ENCODE data around the gene GDF15. TPM values are rescaled to one million over a fixed set of nuclear protein-coding genes. Genes with fewer than 3 reads are reported as not detected.
"Not testable (repeated sequence)": the region's sequence is repeated elsewhere in the genome, so short reads cannot be mapped to it uniquely, and the experiment has no call there.

GDF15 gene
- total and polyA plus RNA-seq, 8 donors = 15.7 to 180 (median 34.6) TPM

DNA sequence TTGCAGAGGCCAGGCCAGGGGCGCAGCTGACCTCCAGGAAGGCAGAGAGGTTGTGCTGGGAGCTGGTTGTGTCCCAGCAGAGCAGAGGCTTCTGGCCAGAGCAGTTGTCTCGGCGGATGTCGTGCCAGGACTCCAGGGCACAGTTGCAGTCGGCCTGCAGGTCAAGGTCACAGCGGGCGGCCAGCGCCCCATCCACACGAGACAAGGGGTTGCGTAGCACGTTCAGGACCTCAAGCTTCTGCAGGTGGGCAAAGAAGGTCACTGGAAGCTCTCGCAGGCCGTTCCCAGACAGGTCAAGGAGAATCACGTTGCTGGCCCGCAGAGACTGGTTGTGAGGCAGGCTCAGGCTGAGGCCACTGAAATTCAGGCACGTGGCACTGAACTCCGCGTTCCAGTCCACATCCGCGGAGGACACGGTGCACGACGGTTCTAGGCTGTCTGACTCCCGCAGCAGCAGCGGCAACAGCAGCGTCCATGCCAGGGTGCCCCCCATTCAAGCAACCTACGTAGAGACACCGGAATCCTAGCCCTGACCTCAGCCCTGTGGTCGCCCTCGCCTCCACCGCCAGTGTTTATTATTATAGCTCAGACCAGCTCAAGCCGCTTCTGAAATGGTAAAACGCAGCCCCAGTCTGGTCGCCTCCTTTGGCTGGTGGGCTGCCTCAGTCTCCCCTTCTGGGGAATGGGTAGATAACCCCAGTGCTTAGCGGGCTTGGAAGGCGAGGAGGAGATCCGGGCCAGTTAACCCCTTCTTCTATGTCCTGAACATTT is 10.7 kb downstream of the GDF15 start:
- DNase-seq = no peak
- H3K27ac ChIP-seq = peak overlapping the region in 1 of 2 donors; percentile 81
- peaks cover 0 to 16% of the 10 kb centered on the region in 2 donors for H3K36me3 ChIP-seq
- no peak for TF ChIP-seq CTCF (IDR thresholded peaks at IDR 0.05)
- peaks cover 0 to 80% of the 10 kb centered on the region in 2 donors for H3K4me1 ChIP-seq
- H3K4me3 ChIP-seq = peak overlapping the region in 1 of 2 donors; percentile 69
- H3K27me3 ChIP-seq = peaks cover 0 to 16% of the 10 kb centered on the region in 2 donors
- ATAC-seq = no peak
- intact Hi-C loops (cut with DNase I) = no loop called here
- no peaks in the 10 kb centered on the region for H3K9me3 ChIP-seq

GRCh38 chr19:18397242-18398202 is 11.6 kb downstream of the GDF15 start, which contains the start of gene LRRC25:
LRRC25 (minus strand) TSS chr19:18397622; CDS start chr19:18396963, 659 bp downstream.
- ATAC-seq (peak; percentile 50), DNase-seq (peak in 2 of 4 donors; percentile 84 to 90)
- Histone ChIP-seq H3K36me3 (peaks cover 0 to 14% of the 10 kb centered on the region in 2 donors), H3K4me3 (peak within 1 kb of the TSS in 1 of 2 donors; percentile 69), H3K9me3 (no peaks in the 10 kb centered on the region), H3K4me1 (peaks cover 0 to 79% of the 10 kb centered on the region in 2 donors), H3K27ac (peak within 1 kb of the TSS in 1 of 2 donors; percentile 81), H3K27me3 (peaks cover 0 to 16% of the 10 kb centered on the region in 2 donors)
- intact Hi-C loops (cut with DNase I) = no loop called here
- TF ChIP-seq CTCF (IDR thresholded peaks at IDR 0.05) = no peak

- Histone ChIP-seq H3K36me3 (peaks cover 0 to 14% of the 10 kb centered on the region in 2 donors), H3K4me3 (no peak overlapping the region), H3K4me1 (peaks cover 0 to 76% of the 10 kb centered on the region in 2 donors), H3K27ac (peak overlapping the region in 1 of 2 donors; percentile 81), H3K9me3 (no peaks in the 10 kb centered on the region), H3K27me3 (peaks cover 0 to 16% of the 10 kb centered on the region in 2 donors)
- ATAC-seq (peak; percentile 71), DNase-seq (peak in 1 of 4 donors; percentile 74)
- no peak for TF ChIP-seq CTCF (IDR thresholded peaks at IDR 0.05)
- intact Hi-C loops (cut with DNase I) = no loop called here
Measured at GRCh38 chr19:18399008-18399407, 13.1 kb downstream of the GDF15 start.

DNA sequence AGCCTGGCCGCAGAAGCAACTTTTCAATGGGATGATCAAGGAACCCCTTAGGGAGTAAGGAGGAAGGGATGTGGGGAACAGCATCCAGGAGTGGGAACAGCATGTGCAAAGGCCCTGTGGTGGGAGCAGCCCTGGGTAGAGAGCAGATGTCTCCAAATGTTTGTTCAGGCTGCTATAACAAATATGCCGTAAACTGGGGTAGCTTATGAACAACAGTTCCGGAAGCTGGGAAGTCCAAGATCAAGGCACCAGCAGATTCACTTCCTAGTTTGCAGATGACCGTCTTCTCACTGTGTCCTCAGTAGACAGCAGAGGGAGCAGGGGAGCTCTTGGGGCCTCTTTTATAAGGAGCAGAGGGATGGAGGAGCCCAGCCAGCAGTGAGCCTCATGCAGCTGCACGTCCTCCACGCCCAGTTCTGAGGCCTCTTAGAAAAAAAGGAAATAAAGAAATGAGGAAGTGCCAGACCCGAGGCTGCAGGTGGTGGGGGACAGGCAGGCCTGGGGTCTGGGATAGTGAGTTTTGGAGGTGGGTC is 15.7 kb downstream of the GDF15 start:
- ATAC-seq = peak; percentile 78
- no peak overlapping the region for H3K4me3 ChIP-seq
- peaks cover 0 to 13% of the 10 kb centered on the region in 2 donors for H3K27me3 ChIP-seq
- DNase-seq = peak in 2 of 4 donors; percentile 76 to 88
- peak overlapping the region in 1 of 2 donors; percentile 69 for H3K27ac ChIP-seq
- no peaks in the 10 kb centered on the region for H3K9me3 ChIP-seq
- H3K36me3 ChIP-seq = no peaks in the 10 kb centered on the region
- peak in 1 of 2 donors; percentile 21 for TF ChIP-seq CTCF (IDR thresholded peaks at IDR 0.05)
- H3K4me1 ChIP-seq = peaks cover 0 to 69% of the 10 kb centered on the region in 2 donors
- intact Hi-C loops (cut with DNase I) = loop anchor here in 1 of 2 donors (10.0 kb wide), 1 partner anchor 57 kb away; the partner anchor contains the start of gene PGPEP1

DNA sequence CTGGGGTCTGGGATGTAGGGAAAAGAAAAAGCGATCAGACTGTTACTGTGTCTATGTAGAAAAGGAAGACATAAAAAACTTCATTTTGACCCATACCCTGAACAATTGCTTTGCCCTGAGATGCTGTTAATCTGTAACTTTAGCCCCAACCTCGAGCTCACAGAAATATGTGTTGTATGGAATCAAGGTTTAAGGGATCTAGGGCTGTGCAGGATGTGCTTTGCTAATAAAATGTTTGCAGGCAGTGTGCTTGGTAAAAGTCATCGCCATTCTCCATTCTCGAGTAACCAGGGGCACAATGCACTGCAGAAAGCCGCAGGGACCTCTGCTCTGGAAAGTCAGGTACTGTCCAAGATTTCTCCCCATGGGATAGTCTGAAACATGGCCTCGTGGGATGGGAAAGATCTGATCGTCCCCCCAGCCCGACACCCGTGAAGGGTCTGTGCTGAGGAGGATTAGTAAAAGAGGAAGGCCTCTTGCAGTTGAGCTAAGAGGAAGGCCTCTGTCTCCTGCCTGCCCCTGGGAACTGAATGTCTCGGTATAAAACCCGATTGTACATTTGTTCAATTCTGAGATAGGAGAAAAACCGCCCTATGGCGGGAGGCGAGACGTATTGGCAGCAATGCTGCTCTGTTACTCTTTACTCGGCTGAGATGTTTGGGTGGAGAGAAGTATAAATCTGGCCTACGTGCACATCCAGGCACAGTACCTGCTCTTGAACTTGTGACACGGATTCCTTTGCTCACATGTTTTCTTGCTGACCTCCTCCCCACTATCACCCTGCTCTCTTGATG is 16.7 kb downstream of the GDF15 start:
- not testable (repeated sequence) for H3K4me3 ChIP-seq, H3K36me3 ChIP-seq, DNase-seq, H3K27me3 ChIP-seq, ATAC-seq, H3K9me3 ChIP-seq
- intact Hi-C loops (cut with DNase I) = loop anchor here in 1 of 2 donors (10.0 kb wide), 1 partner anchor 58 kb away; the partner anchor contains the start of gene PGPEP1
- peaks cover 0 to 61% of the 10 kb centered on the region in 2 donors for H3K4me1 ChIP-seq
- H3K27ac ChIP-seq = peak overlapping the region in 1 of 2 donors; percentile 69

DNA sequence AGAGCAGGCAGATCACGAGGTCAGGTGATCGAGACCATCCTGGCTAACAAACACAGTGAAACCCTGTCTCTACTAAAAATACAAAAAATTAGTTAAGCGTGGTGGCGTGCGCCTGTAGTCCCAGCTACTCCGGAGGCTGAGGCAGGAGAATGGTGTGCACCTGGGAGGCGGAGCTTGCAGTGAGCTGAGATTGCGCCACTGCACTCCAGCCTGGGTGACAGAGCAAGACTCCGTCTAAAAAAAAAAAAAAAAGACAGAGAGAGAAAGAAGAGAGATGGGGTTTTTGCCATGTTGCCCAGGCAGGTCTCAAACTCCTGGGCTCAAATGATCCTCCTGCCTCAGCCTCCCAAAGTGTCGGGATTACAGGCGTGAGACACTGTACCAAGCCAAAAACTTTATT is 19.8 kb downstream of the GDF15 start:
- H3K4me3 ChIP-seq, H3K9me3 ChIP-seq, H3K27me3 ChIP-seq, ATAC-seq, DNase-seq, H3K36me3 ChIP-seq, H3K27ac ChIP-seq: not testable (repeated sequence)
- H3K4me1 ChIP-seq = peaks cover 0 to 45% of the 10 kb centered on the region in 2 donors
- intact Hi-C loops (cut with DNase I) = loop anchor here (5.0 to 10.0 kb wide), 2 partner anchors 58 to 61 kb away; partner anchors contain the start of gene PGPEP1 (in 1 of the 2)
